Measurements from ENCODE around the gene TAGLN2. TPM values are rescaled to one million over a fixed set of nuclear protein-coding genes. Genes with fewer than 3 reads are reported as not detected.

The TAGLN2 gene
- 397 TPM for total RNA-seq

GRCh38 chr1:159924791-159925718, at the start of gene TAGLN2:
TAGLN2 (minus strand) TSS chr1:159925507; CDS start chr1:159920509, 4,998 bp downstream.
- Histone ChIP-seq H3K9me3 (ENCODE audit: low read depth, low read length) (no peaks in the 10 kb centered on the region), H3K27me3 (ENCODE audit: insufficient read depth, low read length) (no peaks in the 10 kb centered on the region), H3K4me1 (ENCODE audit: insufficient read depth, low read length) (peaks cover 43% of the 10 kb centered on the region), H3K4me3 (ENCODE audit: low read length) (peak within 1 kb of the TSS; percentile 100)

- Histone ChIP-seq H3K4me3 (ENCODE audit: low read length) (no peak overlapping the region), H3K27me3 (ENCODE audit: insufficient read depth, low read length) (peaks cover 5% of the 10 kb centered on the region), H3K4me1 (ENCODE audit: insufficient read depth, low read length) (no peaks in the 10 kb centered on the region), H3K9me3 (ENCODE audit: low read depth, low read length) (no peaks in the 10 kb centered on the region)
Measured at GRCh38 chr1:159974350-159974965, 49.2 kb upstream of the TAGLN2 start.

GRCh38 chr1:159973350-159973940, 48.1 kb upstream of the TAGLN2 start:
- Histone ChIP-seq H3K4me3 (ENCODE audit: low read length) (no peak overlapping the region), H3K27me3 (ENCODE audit: insufficient read depth, low read length) (peaks cover 7% of the 10 kb centered on the region), H3K4me1 (ENCODE audit: insufficient read depth, low read length) (no peaks in the 10 kb centered on the region), H3K9me3 (ENCODE audit: low read depth, low read length) (no peaks in the 10 kb centered on the region)

DNA sequence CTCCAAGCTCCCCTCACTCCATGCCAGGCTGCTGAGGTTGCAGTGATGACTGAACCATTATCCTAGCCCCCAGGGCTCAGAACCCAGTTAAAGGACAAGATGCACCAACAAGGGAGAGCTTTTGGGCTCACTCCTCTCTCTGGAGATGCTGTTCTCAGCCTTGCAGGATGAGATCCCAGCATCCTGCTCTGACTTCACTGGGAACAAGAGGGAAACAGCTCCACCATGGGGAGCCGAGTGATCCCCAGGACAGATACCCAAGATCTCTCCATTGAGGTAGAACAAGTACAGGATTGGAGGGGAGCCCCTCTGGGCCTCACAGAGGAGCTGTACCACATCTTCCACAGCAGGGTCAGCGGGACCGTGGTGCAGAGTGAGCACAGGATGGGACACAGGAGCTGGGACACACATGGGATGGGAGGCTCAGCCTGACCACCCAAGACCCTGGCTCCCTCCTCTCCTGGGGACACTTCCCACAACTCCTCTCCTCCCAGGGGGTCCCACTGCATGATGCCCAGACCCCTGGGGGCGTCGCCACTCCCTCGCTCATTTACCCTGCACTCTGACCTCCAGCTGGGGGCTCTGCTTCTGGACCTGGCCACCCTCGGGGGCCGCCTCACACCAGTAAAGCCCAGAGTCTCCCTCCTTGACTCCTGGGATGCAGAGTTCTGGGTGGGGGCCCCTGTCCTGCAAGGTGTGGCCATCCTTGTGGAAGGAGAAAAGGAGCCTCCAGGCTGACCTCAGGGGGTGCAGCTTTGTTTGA, 47.3 kb upstream of the TAGLN2 start:
- peaks cover 10% of the 10 kb centered on the region for H3K27me3 ChIP-seq (ENCODE audit: insufficient read depth, low read length)
- no peak overlapping the region for H3K4me3 ChIP-seq (ENCODE audit: low read length)
- H3K9me3 ChIP-seq (ENCODE audit: low read depth, low read length), result no peaks in the 10 kb centered on the region
- H3K4me1 ChIP-seq (ENCODE audit: insufficient read depth, low read length), result no peaks in the 10 kb centered on the region

- H3K4me3 ChIP-seq (ENCODE audit: low read length), result no peak overlapping the region
- H3K9me3 ChIP-seq (ENCODE audit: low read depth, low read length), result no peaks in the 10 kb centered on the region
- peaks cover 8% of the 10 kb centered on the region for H3K27me3 ChIP-seq (ENCODE audit: insufficient read depth, low read length)
- H3K4me1 ChIP-seq (ENCODE audit: insufficient read depth, low read length), result no peaks in the 10 kb centered on the region
Measured at GRCh38 chr1:159970932-159971342, 45.6 kb upstream of the TAGLN2 start.

GRCh38 chr1:159968901-159969300, 43.6 kb upstream of the TAGLN2 start:
- Histone ChIP-seq H3K27me3 (ENCODE audit: insufficient read depth, low read length) (peaks cover 9% of the 10 kb centered on the region), H3K4me3 (ENCODE audit: low read length) (no peak overlapping the region), H3K9me3 (ENCODE audit: low read depth, low read length) (no peaks in the 10 kb centered on the region), H3K4me1 (ENCODE audit: insufficient read depth, low read length) (no peaks in the 10 kb centered on the region)

DNA sequence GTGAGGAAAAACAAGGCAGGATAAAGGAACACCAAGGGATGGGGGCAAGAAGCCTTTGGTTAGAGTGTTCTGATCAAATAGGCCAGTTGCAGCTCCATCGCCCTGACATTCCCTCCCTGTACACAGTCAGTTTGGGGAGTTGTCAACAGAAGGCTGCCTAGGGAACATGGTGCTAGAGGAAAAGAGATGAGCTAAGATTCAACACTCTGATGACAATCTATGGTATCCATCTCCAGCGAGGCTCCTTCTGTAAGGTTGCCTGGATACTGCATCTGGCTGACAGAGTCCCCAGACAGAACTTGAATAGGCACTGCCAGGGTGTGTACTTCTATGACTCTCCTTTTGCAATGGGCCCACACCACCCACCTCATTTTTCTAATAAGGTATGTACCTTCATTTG, 40.0 kb upstream of the TAGLN2 start:
- H3K4me3 ChIP-seq (ENCODE audit: low read length), result no peak overlapping the region
- H3K27me3 ChIP-seq (ENCODE audit: insufficient read depth, low read length), result peaks cover 9% of the 10 kb centered on the region
- H3K9me3 ChIP-seq (ENCODE audit: low read depth, low read length), result no peaks in the 10 kb centered on the region
- no peaks in the 10 kb centered on the region for H3K4me1 ChIP-seq (ENCODE audit: insufficient read depth, low read length)

- Histone ChIP-seq H3K27me3 (ENCODE audit: insufficient read depth, low read length) (peaks cover 9% of the 10 kb centered on the region), H3K4me1 (ENCODE audit: insufficient read depth, low read length) (no peaks in the 10 kb centered on the region), H3K9me3 (ENCODE audit: low read depth, low read length) (no peaks in the 10 kb centered on the region), H3K4me3 (ENCODE audit: low read length) (no peak overlapping the region)
Measured at GRCh38 chr1:159964144-159964543, 38.8 kb upstream of the TAGLN2 start.

- no peak overlapping the region for H3K4me3 ChIP-seq (ENCODE audit: low read length)
- no peaks in the 10 kb centered on the region for H3K9me3 ChIP-seq (ENCODE audit: low read depth, low read length)
- peaks cover 4% of the 10 kb centered on the region for H3K27me3 ChIP-seq (ENCODE audit: insufficient read depth, low read length)
- no peaks in the 10 kb centered on the region for H3K4me1 ChIP-seq (ENCODE audit: insufficient read depth, low read length)
Measured at GRCh38 chr1:159962176-159962575, 36.9 kb upstream of the TAGLN2 start.

DNA sequence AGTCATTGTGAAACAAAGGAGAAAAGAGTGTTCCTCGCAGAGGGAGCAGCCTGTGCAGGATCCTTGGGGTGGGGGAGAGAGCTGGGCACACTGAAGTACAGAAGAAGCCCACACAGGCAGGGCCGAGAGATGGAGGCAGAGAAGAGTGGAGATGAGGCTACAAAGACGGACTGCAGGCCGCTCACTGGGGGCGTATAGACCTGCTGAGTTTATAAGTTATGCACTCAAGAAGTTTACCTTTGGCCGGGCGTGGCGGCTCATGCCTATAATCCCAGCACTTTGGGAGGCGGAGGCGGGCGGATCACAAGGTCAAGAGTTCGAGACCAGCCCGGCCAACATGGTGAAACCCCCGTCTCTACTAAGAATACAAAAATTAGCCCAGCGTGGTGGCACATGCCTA, 36.3 kb upstream of the TAGLN2 start:
- Histone ChIP-seq H3K27me3 (ENCODE audit: insufficient read depth, low read length) (peaks cover 4% of the 10 kb centered on the region), H3K4me1 (ENCODE audit: insufficient read depth, low read length) (no peaks in the 10 kb centered on the region), H3K9me3 (ENCODE audit: low read depth, low read length) (no peaks in the 10 kb centered on the region), H3K4me3 (ENCODE audit: low read length) (no peak overlapping the region)

GRCh38 chr1:159960721-159961381, 35.5 kb upstream of the TAGLN2 start:
- no peaks in the 10 kb centered on the region for H3K9me3 ChIP-seq (ENCODE audit: low read depth, low read length)
- peaks cover 4% of the 10 kb centered on the region for H3K27me3 ChIP-seq (ENCODE audit: insufficient read depth, low read length)
- no peaks in the 10 kb centered on the region for H3K4me1 ChIP-seq (ENCODE audit: insufficient read depth, low read length)
- H3K4me3 ChIP-seq (ENCODE audit: low read length), result no peak overlapping the region

- H3K4me1 ChIP-seq (ENCODE audit: insufficient read depth, low read length), result no peaks in the 10 kb centered on the region
- no peak overlapping the region for H3K4me3 ChIP-seq (ENCODE audit: low read length)
- H3K27me3 ChIP-seq (ENCODE audit: insufficient read depth, low read length), result peaks cover 4% of the 10 kb centered on the region
- H3K9me3 ChIP-seq (ENCODE audit: low read depth, low read length), result no peaks in the 10 kb centered on the region
Measured at GRCh38 chr1:159959451-159959850, 34.1 kb upstream of the TAGLN2 start.

DNA sequence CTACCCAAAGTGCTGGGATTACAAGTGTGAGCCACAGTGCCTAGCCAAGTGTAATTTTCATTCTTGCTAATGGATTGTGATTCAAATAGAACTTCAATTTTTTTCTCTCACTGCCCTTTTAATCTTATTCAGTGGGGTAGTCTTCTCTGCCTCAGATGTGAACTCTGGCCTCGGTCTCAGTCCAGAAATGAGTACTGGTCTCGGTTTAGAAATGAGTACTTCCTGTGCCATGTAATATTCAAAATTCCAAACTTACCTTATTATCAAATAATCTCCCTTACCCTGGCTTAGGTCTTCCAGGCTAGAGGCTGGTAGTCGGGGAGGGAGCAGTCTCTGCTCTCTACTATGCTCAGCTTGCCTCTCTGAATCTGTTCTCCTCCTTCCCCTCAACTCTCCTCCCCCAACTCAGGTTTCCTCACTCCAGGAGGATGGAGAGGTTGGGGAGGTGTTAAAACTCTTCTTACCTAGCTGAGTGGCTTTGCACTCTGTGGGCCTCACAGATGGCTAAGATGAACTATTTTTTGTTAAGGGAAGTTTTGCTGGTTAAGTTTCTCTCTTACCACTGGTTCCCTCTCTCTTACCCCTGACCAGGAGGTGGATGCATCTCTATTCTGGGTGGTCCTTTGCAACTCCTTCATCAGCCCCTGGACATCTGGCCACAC, 33.5 kb upstream of the TAGLN2 start:
- Histone ChIP-seq H3K9me3 (ENCODE audit: low read depth, low read length) (no peaks in the 10 kb centered on the region), H3K27me3 (ENCODE audit: insufficient read depth, low read length) (no peaks in the 10 kb centered on the region), H3K4me3 (ENCODE audit: low read length) (no peak overlapping the region), H3K4me1 (ENCODE audit: insufficient read depth, low read length) (peaks cover 2% of the 10 kb centered on the region)

DNA sequence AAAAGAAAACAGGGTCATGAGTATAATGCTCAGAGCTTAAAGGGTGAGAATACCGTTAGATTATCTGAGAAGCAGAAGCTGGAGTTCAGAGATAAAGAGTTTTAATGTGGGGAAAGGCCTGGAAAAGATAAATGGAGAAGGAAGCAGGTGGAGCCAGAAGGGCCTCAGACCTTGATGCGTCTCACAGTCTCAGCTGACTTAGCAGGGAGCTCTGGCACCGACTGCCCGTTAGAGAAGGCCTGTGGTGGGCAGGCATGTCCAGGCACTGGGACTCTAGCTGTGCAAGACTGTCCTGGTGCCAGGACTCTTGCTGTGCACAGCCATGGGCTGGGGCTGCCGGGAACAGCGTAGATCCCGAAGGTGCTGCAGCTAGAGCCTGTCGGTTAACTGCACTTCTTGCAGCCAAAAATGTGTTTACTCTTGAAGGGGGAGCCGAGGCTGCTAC, 32.5 kb upstream of the TAGLN2 start:
- H3K4me1 ChIP-seq (ENCODE audit: insufficient read depth, low read length), result peaks cover 4% of the 10 kb centered on the region

More for the DNA sequence above, 32.5 kb upstream of the TAGLN2 start:
- peaks cover 3% of the 10 kb centered on the region for H3K27me3 ChIP-seq (ENCODE audit: insufficient read depth, low read length)
- no peaks in the 10 kb centered on the region for H3K9me3 ChIP-seq (ENCODE audit: low read depth, low read length)
- H3K4me3 ChIP-seq (ENCODE audit: low read length), result no peak overlapping the region

Data from mononuclear cell (primary cell).